Activated CD4-positive, alpha-beta memory T cell treated with anti-CD3 and anti-CD28 coated beads for 36 hours (primary cell): Measurements from ENCODE around the gene MOSPD3. TPM values are rescaled to one million over a fixed set of nuclear protein-coding genes. Genes with fewer than 3 reads are reported as not detected.

ENCODE experiments used
- CTCF ChIA-PET: fragments of 350-600 bp; sonication (Branson Sonifier 250); formaldehyde crosslinking; loops from one replicate; lab custom pipeline; 2021; ENCODE audit warnings: antibody characterized with exemption, inconsistent platforms; lab: Charles Lee
- POLR2A ChIA-PET: fragments of 350-600 bp; sonication (Branson Sonifier 250); formaldehyde crosslinking; loops from one replicate; lab custom pipeline; 2021; ENCODE audit warnings: antibody characterized with exemption; lab: Charles Lee
- DNase-seq: peaks from one replicate; pipeline ENCODE4 v3.0.0-alpha.2; 2020
- H3K27ac Mint-ChIP-seq: one replicate; pipeline ENCODE4 v1.8.0; 2021; ENCODE audit warnings: mixed read lengths
- H3K27me3 Mint-ChIP-seq: one replicate; pipeline ENCODE4 v1.8.0; 2021; ENCODE audit warnings: mixed read lengths
- H3K36me3 Mint-ChIP-seq: one replicate; pipeline ENCODE4 v1.8.0; 2021; ENCODE audit warnings: mixed read lengths
- H3K4me1 Mint-ChIP-seq: one replicate; pipeline ENCODE4 v1.8.0; 2021; ENCODE audit warnings: low read depth, mixed read lengths
- H3K4me3 Mint-ChIP-seq: one replicate; pipeline ENCODE4 v1.8.0; 2021; ENCODE audit warnings: mild to moderate bottlenecking, mixed read lengths
- H3K9me3 Mint-ChIP-seq: one replicate; pipeline ENCODE4 v1.8.0; 2021; ENCODE audit warnings: mixed read lengths
- intact Hi-C: fragments of 100-400 bp; cut with micrococcal nuclease; formaldehyde crosslinking; loops from one replicate; pipeline ENCODE4 v1.15.1; 2023
- total RNA-seq, 2 experiments: library from RNA; stranded (reverse); gene quantifications; one replicate each; pipeline ENCODE4 v1.2.3, GENCODE V29; 2021

Gene MOSPD3
- total RNA-seq, 2 experiments from 2014 or later: 14.0 to 14.4 TPM

DNA sequence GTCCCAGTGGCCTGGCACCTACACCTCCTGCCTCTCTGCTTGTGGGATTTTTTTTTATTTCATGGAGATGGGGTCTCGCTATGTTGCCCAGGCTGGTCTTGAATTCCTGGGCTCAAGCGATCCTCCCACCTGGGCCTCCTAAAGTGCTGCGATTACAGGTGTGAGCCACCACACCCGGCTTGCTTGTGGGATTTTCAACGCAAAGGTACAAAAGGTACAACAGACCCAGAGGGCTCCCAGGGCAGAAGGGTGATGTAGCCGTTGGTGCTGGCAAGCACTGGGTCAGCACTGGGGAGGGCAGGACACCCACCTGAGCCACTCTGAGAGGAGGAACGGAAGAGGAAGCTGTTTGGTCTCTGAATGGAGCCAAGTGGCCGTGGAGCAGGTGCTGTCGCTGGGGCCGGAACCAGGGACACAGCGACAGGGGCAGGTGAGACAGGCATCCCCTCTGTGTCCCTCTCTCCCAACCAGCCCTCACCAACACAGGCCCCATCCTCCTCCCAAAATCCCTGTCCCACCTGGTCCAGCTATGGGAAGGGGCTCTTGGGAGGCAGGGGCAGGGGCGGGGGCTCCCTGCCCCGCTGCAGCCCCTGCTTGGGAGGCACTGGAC is 35.9 kb upstream of the MOSPD3 start:
- Mint-ChIP-seq H3K4me3 (no peak overlapping the region), H3K4me1 (peaks cover 6% of the 10 kb centered on the region), H3K36me3 (peaks cover 30% of the 10 kb centered on the region), H3K9me3 (no peaks in the 10 kb centered on the region), H3K27me3 (no peaks in the 10 kb centered on the region), H3K27ac (no peak overlapping the region)
- ChIA-PET POLR2A (no interaction called here), CTCF (no interaction called here)
- intact Hi-C loops: no loop called here
- DNase-seq: no peak

DNA sequence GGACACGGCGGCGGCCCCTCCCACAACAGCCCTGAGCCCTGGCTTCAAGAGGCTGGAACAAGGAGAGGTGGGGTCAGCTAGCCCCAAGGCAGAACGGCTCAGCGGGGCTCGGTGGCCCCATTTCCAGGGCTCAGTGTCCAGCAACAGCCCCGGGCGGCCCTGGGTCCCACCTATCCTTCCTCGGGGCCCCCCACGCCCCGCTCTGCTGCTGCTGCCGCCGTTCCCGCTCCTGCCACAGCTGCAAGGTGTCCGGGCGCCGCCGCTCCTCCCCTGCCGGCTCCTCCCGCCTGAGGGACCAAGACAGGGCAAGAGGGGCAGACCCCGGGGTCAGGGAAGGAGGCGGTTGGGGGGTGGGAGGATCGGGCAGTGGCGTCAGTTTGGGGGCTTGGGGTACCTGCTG is 35.2 kb upstream of the MOSPD3 start:
- ChIA-PET POLR2A (no interaction called here), CTCF (interaction anchor here (1.3 kb wide), 1 partner anchor 129 kb away, joined by 5 read pairs; the partner anchor contains the start of gene POP7)
- H3K4me1 Mint-ChIP-seq: peaks cover 1% of the 10 kb centered on the region
- H3K9me3 Mint-ChIP-seq: no peaks in the 10 kb centered on the region
- no peak overlapping the region for H3K27ac Mint-ChIP-seq
- DNase-seq: no peak
- intact Hi-C loops: no loop called here
- H3K4me3 Mint-ChIP-seq: no peak overlapping the region
- H3K27me3 Mint-ChIP-seq: no peaks in the 10 kb centered on the region
- peaks cover 31% of the 10 kb centered on the region for H3K36me3 Mint-ChIP-seq

DNA sequence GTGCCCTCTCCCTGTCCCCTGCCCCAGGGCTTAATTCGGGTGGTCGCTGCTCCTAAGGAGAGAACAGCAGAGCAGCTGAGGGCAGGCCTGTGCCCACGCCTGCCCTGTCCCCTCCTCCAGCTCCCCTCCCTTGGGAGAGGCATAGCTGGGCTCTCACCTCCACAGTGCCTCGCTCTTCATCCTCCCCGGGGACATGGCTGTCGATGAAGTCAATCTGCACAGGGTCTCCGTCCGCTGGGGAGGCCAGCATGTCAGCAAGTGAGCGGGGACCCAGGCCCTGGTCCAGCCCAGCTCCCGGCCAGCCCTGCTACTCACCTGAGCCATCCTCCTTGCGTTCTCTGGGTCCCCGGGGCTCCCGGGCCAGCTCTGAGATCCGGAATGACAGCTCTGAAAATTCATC is 34.8 kb upstream of the MOSPD3 start:
- no peaks in the 10 kb centered on the region for H3K27me3 Mint-ChIP-seq
- no peak for DNase-seq
- H3K27ac Mint-ChIP-seq: no peak overlapping the region
- H3K4me3 Mint-ChIP-seq: no peak overlapping the region
- intact Hi-C loops: no loop called here
- H3K36me3 Mint-ChIP-seq: peaks cover 33% of the 10 kb centered on the region
- no peaks in the 10 kb centered on the region for H3K9me3 Mint-ChIP-seq
- CTCF ChIA-PET: interaction anchor here (1.3 kb wide), 1 partner anchor 128 kb away, joined by 5 read pairs; the partner anchor contains the start of gene POP7
- POLR2A ChIA-PET: no interaction called here
- H3K4me1 Mint-ChIP-seq: peaks cover 4% of the 10 kb centered on the region

DNA sequence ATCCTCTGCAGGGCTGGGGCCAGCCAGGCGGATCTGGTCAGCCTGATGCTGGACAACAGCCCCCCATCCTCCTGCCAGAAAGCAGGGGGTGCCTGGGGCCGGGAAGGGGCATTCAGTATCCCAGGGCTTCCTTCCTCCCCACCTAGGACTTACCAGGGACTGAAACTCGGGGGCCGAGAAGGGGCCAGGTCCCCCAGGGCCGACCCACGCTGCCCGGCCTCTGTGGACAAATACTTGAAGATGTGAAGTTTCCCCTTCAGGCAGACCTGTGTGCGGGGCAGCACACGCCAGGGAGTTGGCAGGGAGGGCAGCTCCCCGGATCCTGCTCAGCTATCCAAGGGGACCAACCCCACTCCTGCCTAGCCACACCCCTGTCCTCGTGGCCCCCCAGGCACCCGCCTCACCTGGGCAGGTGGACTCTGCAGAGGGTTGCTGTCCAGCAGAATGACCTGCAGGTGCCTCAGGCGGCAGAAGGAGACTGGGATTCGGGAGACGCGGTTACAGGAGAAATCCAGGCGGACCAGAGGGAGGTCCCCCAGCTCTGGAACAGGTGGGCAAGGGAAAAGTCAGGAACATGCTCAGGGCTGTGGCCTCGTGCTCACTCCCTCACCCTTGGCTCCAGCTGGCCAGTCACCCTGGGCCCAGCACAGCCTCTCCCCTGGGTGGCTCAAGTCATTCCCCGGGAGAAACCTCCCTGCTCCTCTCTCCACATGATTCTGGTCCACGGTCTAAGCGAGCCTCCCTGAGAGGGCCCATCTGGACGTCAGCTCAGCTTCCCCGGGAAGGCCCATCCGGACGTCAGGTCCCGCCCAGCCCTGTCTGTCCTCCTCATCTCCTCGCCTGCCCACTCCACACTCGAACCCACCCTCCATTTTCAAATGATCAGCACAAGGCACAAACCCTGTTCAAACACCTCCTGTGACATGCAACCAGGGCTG is 33.8 kb upstream of the MOSPD3 start:
- peaks cover 15% of the 10 kb centered on the region for H3K4me1 Mint-ChIP-seq

DNA sequence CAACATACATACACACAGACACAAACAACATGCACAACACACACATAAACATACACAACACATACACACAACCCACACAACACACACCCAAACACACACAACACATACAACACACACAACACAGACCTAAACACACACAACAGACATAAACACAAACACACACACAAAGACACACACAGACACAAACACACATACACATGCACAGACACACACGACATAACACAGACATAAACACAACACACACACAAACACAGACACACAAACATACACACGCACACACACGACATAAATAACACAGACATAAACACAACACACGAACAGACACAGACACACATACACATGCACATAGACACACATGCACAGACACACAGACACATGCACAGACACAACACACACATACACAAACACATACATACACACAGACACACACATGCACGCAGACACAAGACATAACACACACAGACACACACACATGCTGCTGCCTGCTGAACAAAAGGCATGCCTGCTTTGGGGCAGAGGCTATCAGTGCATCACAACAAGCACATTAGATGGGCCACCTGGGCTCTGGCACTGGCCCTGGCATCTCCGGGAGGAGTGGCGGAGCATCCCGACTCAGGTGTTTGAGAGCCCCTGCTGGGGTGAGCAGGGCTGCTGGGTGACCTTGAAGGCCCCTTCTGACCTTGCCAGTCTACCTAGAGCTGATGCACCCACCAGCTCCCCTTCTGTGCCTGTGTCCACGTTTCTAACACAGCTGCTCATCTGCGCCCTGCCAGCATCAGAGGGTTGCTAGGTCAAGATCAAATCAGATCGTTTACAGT is 31.7 kb upstream of the MOSPD3 start:
- Mint-ChIP-seq H3K4me1 (peaks cover 20% of the 10 kb centered on the region), H3K9me3 (no peaks in the 10 kb centered on the region), H3K27me3 (no peaks in the 10 kb centered on the region), H3K36me3 (peaks cover 24% of the 10 kb centered on the region), H3K4me3 (no peak overlapping the region), H3K27ac (no peak overlapping the region)
- ChIA-PET CTCF (interaction anchor here (1.8 kb wide), 1 partner anchor 16 kb away, joined by 9 read pairs; no protein-coding TSS in a partner anchor), POLR2A (no interaction called here)
- intact Hi-C loops: no loop called here
- no peak for DNase-seq

More for the DNA sequence above, 33.8 kb upstream of the MOSPD3 start:
- ChIA-PET POLR2A (no interaction called here), CTCF (interaction anchor here (0.9 to 1.3 kb wide), 2 partner anchors 13 to 127 kb away, joined by 3 to 5 read pairs; partner anchors contain the start of gene POP7)
- Mint-ChIP-seq H3K36me3 (peaks cover 34% of the 10 kb centered on the region), H3K9me3 (no peaks in the 10 kb centered on the region), H3K4me3 (no peak overlapping the region), H3K27ac (no peak overlapping the region), H3K27me3 (no peaks in the 10 kb centered on the region)
- DNase-seq: no peak
- intact Hi-C loops: no loop called here

DNA sequence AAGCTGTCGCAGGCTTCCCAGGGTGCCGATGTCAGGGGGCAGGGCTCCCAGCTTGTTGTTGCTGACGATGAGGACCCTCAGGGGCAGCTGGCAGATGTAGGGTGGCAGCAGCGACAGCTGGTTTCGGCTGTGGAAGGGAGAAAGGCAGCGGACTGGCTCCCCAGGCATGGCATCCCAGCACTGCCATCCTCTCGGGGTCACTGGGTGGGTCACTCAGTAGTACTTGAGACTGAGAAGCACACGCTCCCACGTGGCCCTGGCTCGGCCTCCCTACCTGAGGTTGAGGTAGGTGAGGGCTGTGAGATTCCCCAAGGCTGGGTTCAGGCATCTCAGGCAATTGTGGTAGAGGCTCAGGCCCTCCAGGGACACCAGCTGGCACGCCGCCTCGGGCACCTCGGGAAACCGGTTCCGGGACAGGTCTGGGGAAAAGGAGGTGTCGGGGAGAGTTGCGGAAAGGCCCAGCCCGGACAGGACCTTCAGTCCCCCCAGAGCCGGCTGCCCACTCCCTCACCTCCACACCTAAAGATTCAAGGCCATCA is 30.2 kb upstream of the MOSPD3 start:
- POLR2A ChIA-PET: no interaction called here
- Mint-ChIP-seq H3K36me3 (peaks cover 19% of the 10 kb centered on the region), H3K27ac (peak overlapping the region; percentile 98), H3K27me3 (peaks cover 2% of the 10 kb centered on the region), H3K9me3 (no peaks in the 10 kb centered on the region), H3K4me1 (peaks cover 20% of the 10 kb centered on the region), H3K4me3 (no peak overlapping the region)
- CTCF ChIA-PET: interaction anchor here (1.0 to 1.8 kb wide), 3 partner anchors 18 to 123 kb away, joined by 3 to 9 read pairs (median 7); no protein-coding TSS in a partner anchor
- no peak for DNase-seq
- intact Hi-C loops: no loop called here

DNA sequence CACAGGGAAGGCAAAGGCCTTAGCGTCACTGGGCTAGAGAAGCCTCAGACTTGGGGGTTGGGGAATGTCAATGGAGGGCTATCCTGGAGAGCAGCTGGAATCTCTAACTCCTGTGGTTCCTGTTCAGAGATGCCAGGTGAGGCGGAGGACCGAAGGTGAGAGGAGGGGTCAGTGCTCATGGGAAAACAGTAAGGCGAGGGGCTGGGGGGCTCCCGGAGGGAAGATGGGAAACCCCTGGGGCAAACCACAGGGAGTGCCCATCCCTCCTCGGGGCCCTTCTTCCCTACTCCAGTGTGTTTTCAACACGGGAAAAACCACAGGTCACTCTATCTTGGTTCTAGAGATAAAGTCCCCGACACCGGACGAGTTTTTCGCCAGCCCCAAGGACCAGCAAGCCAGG is 29.7 kb upstream of the MOSPD3 start:
- Mint-ChIP-seq H3K36me3 (peaks cover 17% of the 10 kb centered on the region), H3K27ac (peak overlapping the region; percentile 98), H3K9me3 (no peaks in the 10 kb centered on the region), H3K27me3 (peaks cover 2% of the 10 kb centered on the region), H3K4me3 (no peak overlapping the region), H3K4me1 (peaks cover 20% of the 10 kb centered on the region)
- CTCF ChIA-PET: interaction anchor here (1.4 to 4.6 kb wide), 4 partner anchors 11 to 100 kb away, joined by 3 to 30 read pairs (median 14); no protein-coding TSS in a partner anchor
- POLR2A ChIA-PET: no interaction called here
- intact Hi-C loops: loop anchor here (1.0 kb wide), 1 partner anchor 36 kb away; no protein-coding TSS in a partner anchor
- DNase-seq: no peak

DNA sequence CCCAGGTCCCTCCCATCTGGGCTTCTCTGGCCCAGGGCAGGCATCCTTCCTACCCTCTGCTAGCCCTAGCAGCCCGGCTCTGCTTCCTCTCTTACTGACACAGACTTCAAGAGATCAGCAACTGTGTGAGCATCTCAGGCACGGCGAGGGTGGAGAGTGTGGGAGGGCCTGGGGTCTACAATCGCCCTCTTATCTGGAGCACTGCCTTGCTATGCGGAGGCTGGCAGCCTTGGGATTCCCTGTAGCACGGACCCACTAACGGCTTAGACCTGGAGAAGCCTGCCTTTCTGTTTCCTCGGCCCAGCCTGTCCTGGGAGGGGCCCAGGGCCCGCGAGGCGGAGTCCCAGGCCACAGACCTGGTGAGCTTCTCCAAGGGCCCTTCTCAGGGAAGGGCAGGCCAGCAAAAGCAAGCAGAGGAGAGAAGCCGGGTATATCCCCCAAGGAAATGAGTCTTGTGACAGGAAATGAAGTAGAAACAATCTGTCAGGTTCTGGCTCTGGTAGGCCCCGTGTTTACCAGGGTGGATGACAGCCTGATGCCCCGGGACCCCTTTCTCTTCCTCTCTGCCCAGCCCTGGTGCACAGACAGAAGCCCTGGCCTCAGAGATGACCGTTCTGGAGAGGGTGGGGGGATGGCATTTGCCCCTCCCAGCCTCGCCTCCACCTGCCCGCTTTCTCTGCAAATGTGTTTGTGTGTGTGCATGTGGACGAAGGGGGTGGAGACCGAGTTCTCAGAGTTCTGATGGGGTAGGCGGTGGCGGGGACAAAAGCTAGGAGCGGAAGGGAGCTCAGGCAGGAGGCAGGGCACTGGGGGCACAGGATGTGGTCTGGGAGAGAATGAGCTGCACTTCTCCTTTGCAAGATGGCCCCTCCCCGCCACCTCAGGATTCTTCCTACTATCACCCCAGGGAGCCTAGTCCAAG is 28.9 kb upstream of the MOSPD3 start:
- Mint-ChIP-seq H3K27me3 (peaks cover 2% of the 10 kb centered on the region), H3K27ac (peak overlapping the region; percentile 98), H3K36me3 (peaks cover 16% of the 10 kb centered on the region), H3K4me1 (peaks cover 20% of the 10 kb centered on the region), H3K4me3 (peak overlapping the region; percentile 85), H3K9me3 (no peaks in the 10 kb centered on the region)
- intact Hi-C loops: loop anchor here (1.0 kb wide), 1 partner anchor 37 kb away; no protein-coding TSS in a partner anchor
- peak; percentile 87 for DNase-seq
- CTCF ChIA-PET: interaction anchor here (0.5 to 4.6 kb wide), 10 partner anchors 12 to 142 kb away, joined by 3 to 38 read pairs (median 8); partner anchors contain the start of genes GIGYF1 and POP7
- POLR2A ChIA-PET: interaction anchor here (0.6 to 4.1 kb wide), 7 partner anchors 13 to 154 kb away, joined by 3 to 31 read pairs (median 5); partner anchors contain the start of genes MOSPD3 and ZCWPW1

DNA sequence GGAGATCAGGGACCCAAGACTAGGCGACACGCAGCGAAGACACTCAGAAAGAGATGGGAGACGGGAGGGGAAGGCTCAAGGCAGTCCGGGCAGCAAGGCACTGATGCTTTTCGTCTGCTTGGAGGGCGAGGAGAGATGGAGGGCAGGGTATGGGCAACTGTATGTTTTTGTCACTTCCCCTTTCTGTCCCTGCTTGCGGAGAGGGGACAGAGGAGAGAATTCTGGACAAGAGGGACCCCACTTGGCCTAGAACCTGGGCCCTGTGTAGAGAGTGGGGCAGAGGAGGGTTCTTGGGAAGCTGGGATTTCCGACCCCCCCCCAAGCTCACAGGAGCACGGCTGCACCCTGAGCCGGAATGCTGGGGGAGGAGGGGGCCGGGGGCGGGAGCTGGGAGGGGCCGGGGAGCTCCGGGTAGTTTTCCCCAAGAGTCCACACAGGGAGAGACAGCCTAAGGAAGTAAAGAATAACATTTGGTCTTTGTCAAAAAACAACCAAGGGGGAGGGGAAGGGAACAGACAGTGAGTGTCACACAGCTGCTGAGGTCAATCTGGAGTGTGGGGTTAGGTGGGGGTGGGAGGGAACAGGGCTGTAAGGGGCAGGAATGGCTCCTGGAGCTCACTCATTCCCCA is 28.2 kb upstream of the MOSPD3 start:
- H3K4me3 Mint-ChIP-seq: peak overlapping the region; percentile 85
- H3K9me3 Mint-ChIP-seq: no peaks in the 10 kb centered on the region
- H3K4me1 Mint-ChIP-seq: peaks cover 20% of the 10 kb centered on the region
- intact Hi-C loops: no loop called here
- ChIA-PET POLR2A (interaction anchor here (0.6 to 4.1 kb wide), 11 partner anchors 14 to 155 kb away, joined by 3 to 31 read pairs (median 5); partner anchors contain the start of genes MOSPD3, POP7 and ZCWPW1), CTCF (interaction anchor here (0.5 to 4.6 kb wide), 14 partner anchors 13 to 141 kb away, joined by 3 to 38 read pairs (median 8); partner anchors contain the start of genes GIGYF1 and POP7)
- peak; percentile 28 for DNase-seq
- H3K27ac Mint-ChIP-seq: peak overlapping the region; percentile 98
- peaks cover 12% of the 10 kb centered on the region for H3K36me3 Mint-ChIP-seq
- peaks cover 2% of the 10 kb centered on the region for H3K27me3 Mint-ChIP-seq
